HepG2 (cell line): Measurements from ENCODE around the gene LMCD1. TPM values are rescaled to one million over a fixed set of nuclear protein-coding genes. Genes with fewer than 3 reads are reported as not detected.

ENCODE experiments used
- ATAC-seq: fragments of 200-7000 bp; cut with Tn5 transposase; 3 replicates; pipeline ENCODE4 v1.9.1; 2020; ENCODE audit warnings: mild to moderate bottlenecking, moderate library complexity
- BruUV-seq: library from RNA; stranded (reverse); fragments of 400-500 nt; replicated peaks from 2 replicates; lab custom pipeline; 2021; lab: Mats Ljungman, UMichigan
- CTCF ChIA-PET: fragments of 300-600 bp; formaldehyde crosslinking; extraction: SDS; loops from one replicate; lab custom pipeline; 2021; ENCODE audit warnings: low total read pairs, inconsistent platforms, low intra/inter-chr PET ratio; lab: Yijun Ruan, JAX
- POLR2A ChIA-PET: fragments of 350-600 bp; sonication (Branson Sonifier 250); formaldehyde crosslinking; loops from one replicate; lab custom pipeline; 2020; ENCODE audit warnings: antibody characterized with exemption, inconsistent platforms; lab: Yijun Ruan, JAX
- DNase-seq: peaks from one replicate; pipeline ENCODE4 v3.0.0-alpha.2; 2015; ENCODE audit warnings: low spot score
- FAIRE-seq: peaks from 3 replicates; lab custom pipeline; 2011; peaks lifted over from hg19 to GRCh38; lab: Jason Lieb, UNC
- H2AFZ ChIP-seq: one replicate; pipeline ENCODE4 v1.6.1; 2011; ENCODE audit warnings: low read length, inconsistent platforms
- H3K27ac ChIP-seq: fragments of 300-600 bp; 3 replicates; pipeline ENCODE4 v1.8.0; 2011; ENCODE audit warnings: mixed run types, mild to moderate bottlenecking, mixed read lengths, low read length, inconsistent platforms; ENCODE audit not compliant: insufficient read depth; ENCODE audit errors: extremely low read length
- H3K27me3 ChIP-seq, 2 experiments: fragments of 200-600 bp in 1 of 2; 2 replicates in 1 of 2; 3 replicates in 1 of 2; pipeline versions ENCODE4 v1.6.0 to v1.8.0; 2011; ENCODE audit warnings: low read length in 2 of 2, mild to moderate bottlenecking in 2 of 2, moderate library complexity in 2 of 2, inconsistent platforms in 1 of 2; ENCODE audit not compliant: insufficient read depth in 2 of 2, control insufficient read depth in 1 of 2
- H3K36me3 ChIP-seq, 2 experiments: fragments of 200-600 bp in 1 of 2; replicated peaks in 1 of 2; 2 replicates in 1 of 2; 3 replicates in 1 of 2; pipeline versions ENCODE4 v1.5.1 to v1.8.0; 2011; ENCODE audit warnings: low read length in 2 of 2, inconsistent platforms in 1 of 2; ENCODE audit not compliant: insufficient read depth in 2 of 2, control insufficient read depth in 1 of 2
- H3K4me1 ChIP-seq: 2 replicates; pipeline ENCODE4 v1.5.1; 2012; ENCODE audit warnings: low read length, inconsistent platforms; ENCODE audit not compliant: insufficient read depth
- H3K4me2 ChIP-seq: 2 replicates; pipeline ENCODE4 v1.6.0; 2011; ENCODE audit warnings: low read depth, low read length, inconsistent platforms
- H3K4me3 ChIP-seq, 3 experiments: fragments of 200-600 bp in 1 of 3; sonication (generic), shearing (Covaris generic) in 1 of 3; replicated peaks in 1 of 3; 2 replicates each; pipeline ENCODE4 v1.5.1; 2011 to 2016; ENCODE audit warnings: low read length in 3 of 3, inconsistent platforms in 2 of 3, low read depth in 2 of 3, mild to moderate bottlenecking in 2 of 3, control low read depth in 1 of 3, mixed read lengths in 1 of 3; ENCODE audit not compliant: insufficient read depth in 1 of 3
- H3K79me2 ChIP-seq: one replicate; pipeline ENCODE4 v1.6.1; 2011; ENCODE audit warnings: low read length, inconsistent platforms; ENCODE audit not compliant: insufficient read depth
- H3K9ac ChIP-seq: 2 replicates; pipeline ENCODE4 v1.6.0; 2011; ENCODE audit warnings: mild to moderate bottlenecking, low read depth, low read length, inconsistent platforms; ENCODE audit not compliant: insufficient read depth
- H3K9me3 ChIP-seq: 2 replicates; pipeline ENCODE4 v1.5.1; 2012; ENCODE audit warnings: mild to moderate bottlenecking, low read length
- H4K20me1 ChIP-seq: 2 replicates; pipeline ENCODE4 v1.6.0; 2011; ENCODE audit warnings: inconsistent platforms, mild to moderate bottlenecking, low read length, moderate library complexity; ENCODE audit not compliant: insufficient read depth
- AGO2 ChIP-seq: fragments of 200-400 bp; formaldehyde crosslinking; optimal IDR thresholded peaks from 2 replicates; pipeline ENCODE3; 2017; ENCODE audit warnings: mild to moderate bottlenecking, low read depth, low read length, moderate library complexity
- ARNT2 ChIP-seq: sonication (generic); formaldehyde crosslinking; IDR thresholded peaks from 2 replicates; pipeline ENCODE4 v1.8.0; 2022; ENCODE audit warnings: mild to moderate bottlenecking, low read depth, missing genetic modification reagents, moderate library complexity
- CTCF ChIP-seq: sonication (generic); formaldehyde crosslinking; IDR thresholded peaks from 2 replicates; pipeline ENCODE4 v1.5.0; 2020; ENCODE audit warnings: mild to moderate bottlenecking, missing genetic modification reagents, moderate library complexity
- IKZF4 ChIP-seq: sonication (generic); formaldehyde crosslinking; IDR thresholded peaks from 2 replicates; pipeline ENCODE4 v1.5.1; 2020; ENCODE audit warnings: borderline replicate concordance, mild to moderate bottlenecking, low read depth, missing genetic modification reagents; ENCODE audit errors: not compliant biosample characterization
- KAT7 ChIP-seq: IDR thresholded peaks from 2 replicates; pipeline ENCODE4 v1.6.1; 2018; ENCODE audit warnings: borderline replicate concordance, missing compliant biosample characterization
- KDM1A ChIP-seq: IDR thresholded peaks from 2 replicates; pipeline ENCODE4 v1.6.1; 2016; ENCODE audit warnings: missing compliant biosample characterization
- KDM5A ChIP-seq: fragments of 200-600 bp; sonication (generic); IDR thresholded peaks from 2 replicates; pipeline ENCODE4 v1.7.0; 2018; ENCODE audit warnings: antibody characterized with exemption, mild to moderate bottlenecking, low read length, borderline replicate concordance
- MEIS1 ChIP-seq: sonication (generic); formaldehyde crosslinking; IDR thresholded peaks from 2 replicates; pipeline ENCODE4 v1.9.0; 2021; ENCODE audit warnings: mild to moderate bottlenecking, missing genetic modification reagents, moderate library complexity, borderline replicate concordance
- MLX ChIP-seq: IDR thresholded peaks from 2 replicates; pipeline ENCODE4 v1.6.1; 2016
- PHB2 ChIP-seq: fragments of 450-650 bp; IDR thresholded peaks from 2 replicates; pipeline ENCODE4 v1.6.1; 2018; ENCODE audit not compliant: partially characterized antibody
- RARA ChIP-seq: IDR thresholded peaks from 2 replicates; pipeline ENCODE4 v1.6.1; 2016; ENCODE audit warnings: missing genetic modification reagents, missing compliant biosample characterization
- SATB2 ChIP-seq: sonication (generic); formaldehyde crosslinking; IDR thresholded peaks from 2 replicates; pipeline ENCODE4 v1.5.0; 2020; ENCODE audit warnings: missing genetic modification reagents
- STAG1 ChIP-seq: sonication (generic); formaldehyde crosslinking; IDR thresholded peaks from 2 replicates; pipeline ENCODE4 v1.4.0; 2020; ENCODE audit warnings: missing genetic modification reagents
- YY1 ChIP-seq: IDR thresholded peaks from 2 replicates; pipeline ENCODE4 v1.6.1; 2011; ENCODE audit warnings: low read length, low read depth, moderate library complexity, mild to moderate bottlenecking; ENCODE audit not compliant: insufficient read depth, insufficient replicate concordance
- ZNF674 ChIP-seq: sonication (generic); formaldehyde crosslinking; IDR thresholded peaks from 2 replicates; pipeline ENCODE4 v1.5.0; 2020; ENCODE audit warnings: low read depth, mild to moderate bottlenecking, missing genetic modification reagents
- WGBS: methylation state at CpG from one replicate; pipeline ENCODE4 v1.1.6; 2017; ENCODE audit warnings: low lambda C conversion rate; 5-methylcytosine and 5-hydroxymethylcytosine counted together
- in situ Hi-C: cut with HindIII; loops from 2 replicates; pipeline ENCODE4 v1.10.0; 2017; ENCODE audit warnings: low pct_unique_long_range_greater_than_20kb; ENCODE audit not compliant: extremely low pct_ligation_motif_present
- intact Hi-C: fragments of 100-400 bp; cut with micrococcal nuclease; formaldehyde crosslinking; loops from one replicate; pipeline ENCODE4 v1.10.0; 2022; ENCODE audit not compliant: unreplicated experiment
- polyA plus RNA-seq, 8 experiments: library from polyadenylated mRNA; depleted of rRNA in 3 of 8; stranded (reverse) in 7 of 8; unstranded in 1 of 8; fragments of >200 nt; fragmentation: Illumina TruSeq in 4 of 8; extraction: Trizol in 4 of 8; gene quantifications; 2 replicates each; pipeline versions ENCODE4 v1.2.1 to v1.2.3, GENCODE V29; 2011 to 2016; ENCODE audit warnings: low read depth in 4 of 8, missing spikeins in 1 of 8, mixed read lengths in 1 of 8; ENCODE audit not compliant: insufficient read depth in 1 of 8
- total RNA-seq, 5 experiments: library from RNA; depleted of rRNA; stranded (reverse); fragments of >200 nt; fragmentation: Illumina TruSeq; extraction: Trizol; gene quantifications; 2 replicates each; pipeline ENCODE4 v1.2.3, GENCODE V29; 2016; ENCODE audit warnings: low read depth in 1 of 5

LMCD1 gene
- total and polyA plus RNA-seq, 2 of the 13 experiments (the other 11 are each of a cell fraction or from before 2014, with no cell fraction given) = 6.2 to 7.1 TPM

DNA sequence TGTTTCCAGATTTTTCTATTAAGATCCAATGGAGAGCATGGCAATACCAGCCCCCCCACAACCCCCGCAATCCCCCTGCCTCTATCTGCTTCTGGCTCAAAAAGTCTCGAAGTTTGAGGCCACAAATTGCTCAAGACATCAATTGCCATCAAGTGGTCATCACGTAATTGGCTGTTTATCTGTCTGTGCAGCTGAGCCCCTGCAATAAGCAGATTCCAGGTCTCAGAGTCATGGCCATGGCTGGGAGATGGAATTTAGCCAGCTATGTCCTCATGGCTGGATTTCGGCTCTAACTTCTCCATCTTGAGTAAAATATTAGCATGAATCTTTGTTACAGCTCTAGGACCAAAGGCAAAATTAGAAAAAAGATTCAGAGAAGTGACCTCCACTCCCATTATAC lies 120.2 kb downstream of the LMCD1 start:
- Histone ChIP-seq H4K20me1 (no peaks in the 10 kb centered on the region), H3K4me3 (no peak overlapping the region), H3K27ac (no peak overlapping the region), H3K4me1 (0 out of 2 replicates have a peak, but pooled peaks cover 4% of the 10 kb centered on the region), H3K9me3 (no peaks in the 10 kb centered on the region), H3K4me2 (no peak overlapping the region), H3K9ac (no peak overlapping the region), H2AFZ (no peak overlapping the region), H3K79me2 (no peaks in the 10 kb centered on the region), H3K27me3 (no peaks in the 10 kb centered on the region), H3K36me3 (peaks cover 15 to 74% of the 10 kb centered on the region in 2 experiments)
- TF ChIP-seq MLX (CRISPR knock-in tag) (no peak), IKZF4 (CRISPR knock-in tag) (no peak), SATB2 (no peak), KDM5A (no peak)
- DNase-seq (no peak), ATAC-seq (no peak), FAIRE-seq (no peak)
- WGBS = 95% methylated on average over 4 of the region's 4 CpGs
- in situ Hi-C loops = loop anchor here (5.0 kb wide), 1 partner anchor 180 kb away; no protein-coding TSS in a partner anchor
- ChIA-PET POLR2A (interaction anchor here (1.1 kb wide), 1 partner anchor 27 kb away, joined by 3 read pairs; no protein-coding TSS in a partner anchor), CTCF (interaction anchor here (1.0 to 3.0 kb wide), 2 partner anchors 179 to 297 kb away, joined by 3 to 46 read pairs; no protein-coding TSS in a partner anchor)
- intact Hi-C loops = loop anchor here (5.0 kb wide), 1 partner anchor 295 kb away; no protein-coding TSS in a partner anchor
- BruUV-seq = no TSS peak

DNA sequence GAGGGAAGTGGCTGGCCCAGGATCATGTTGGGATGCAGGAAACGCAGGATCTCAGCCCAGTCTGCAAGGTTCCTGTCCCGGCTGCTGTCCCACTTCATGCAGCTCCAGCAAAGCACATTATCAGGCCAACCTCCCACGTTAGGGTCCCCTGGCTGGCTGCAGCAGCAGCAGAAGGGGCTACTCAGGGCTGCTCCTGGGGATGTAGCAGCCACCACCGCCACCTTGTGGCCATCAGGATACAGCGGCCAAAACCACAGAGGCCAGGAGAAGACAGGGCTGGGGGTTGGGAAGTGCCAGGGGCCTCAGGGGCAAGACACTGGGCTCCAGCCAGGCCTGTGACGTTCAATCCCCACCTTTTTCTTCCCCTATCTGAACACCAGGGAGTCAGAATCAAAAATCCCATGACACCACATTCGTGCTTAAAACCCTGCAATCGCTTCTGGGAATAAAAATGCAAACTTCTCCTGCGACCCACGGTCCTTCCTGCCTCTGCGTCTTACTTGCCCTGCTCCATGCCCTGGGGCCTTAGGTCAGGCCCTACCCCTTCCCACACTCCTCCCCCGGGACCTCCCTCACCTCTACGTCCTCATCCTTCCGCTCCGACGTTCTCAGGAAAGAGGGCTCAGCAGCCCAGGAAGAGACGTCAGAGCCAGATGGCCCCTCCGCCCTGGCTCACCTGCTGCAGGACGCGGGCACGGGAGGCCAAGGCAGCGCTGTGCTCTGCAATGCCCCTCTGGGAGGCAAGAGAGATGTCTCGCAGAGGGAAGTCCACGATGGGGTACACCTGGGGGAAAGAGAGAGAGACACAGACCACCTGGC lies 121.5 kb downstream of the LMCD1 start:
- ChIA-PET POLR2A (interaction anchor here (1.1 kb wide), 1 partner anchor 26 kb away, joined by 3 read pairs; no protein-coding TSS in a partner anchor), CTCF (interaction anchor here (1.0 to 3.0 kb wide), 3 partner anchors 181 to 298 kb away, joined by 3 to 46 read pairs (median 4); no protein-coding TSS in a partner anchor)
- Histone ChIP-seq H3K27ac (no peak overlapping the region), H4K20me1 (no peaks in the 10 kb centered on the region), H3K4me2 (no peak overlapping the region), H3K9me3 (no peaks in the 10 kb centered on the region), H3K27me3 (no peaks in the 10 kb centered on the region), H3K4me3 (no peak overlapping the region), H2AFZ (no peak overlapping the region), H3K4me1 (0 out of 2 replicates have a peak, but pooled peaks cover 4% of the 10 kb centered on the region), H3K79me2 (no peaks in the 10 kb centered on the region), H3K9ac (no peak overlapping the region), H3K36me3 (peaks cover 18 to 86% of the 10 kb centered on the region in 2 experiments)
- ATAC-seq = peak; percentile 92
- WGBS = 80% methylated on average over 23 of the region's 24 CpGs
- in situ Hi-C loops (loop anchor here (5.0 kb wide), 1 partner anchor 181 kb away; no protein-coding TSS in a partner anchor), intact Hi-C loops (loop anchor here (5.0 kb wide), 1 partner anchor 296 kb away; no protein-coding TSS in a partner anchor)
- BruUV-seq = no TSS peak
- DNase-seq = peak; percentile 41
- FAIRE-seq = no peak
- TF ChIP-seq KAT7 (no peak), AGO2 (peak; percentile 43), PHB2 (no peak), RARA (no peak), KDM1A (no peak), STAG1 (CRISPR knock-in tag) (peak; percentile 93), CTCF (peak; percentile 94), ARNT2 (no peak), MEIS1 (CRISPR knock-in tag) (no peak), ZNF674 (CRISPR knock-in tag) (no peak), YY1 (peak; percentile 44)
